ENCODE results near the gene WNT11.

WNT11 gene

DNA sequence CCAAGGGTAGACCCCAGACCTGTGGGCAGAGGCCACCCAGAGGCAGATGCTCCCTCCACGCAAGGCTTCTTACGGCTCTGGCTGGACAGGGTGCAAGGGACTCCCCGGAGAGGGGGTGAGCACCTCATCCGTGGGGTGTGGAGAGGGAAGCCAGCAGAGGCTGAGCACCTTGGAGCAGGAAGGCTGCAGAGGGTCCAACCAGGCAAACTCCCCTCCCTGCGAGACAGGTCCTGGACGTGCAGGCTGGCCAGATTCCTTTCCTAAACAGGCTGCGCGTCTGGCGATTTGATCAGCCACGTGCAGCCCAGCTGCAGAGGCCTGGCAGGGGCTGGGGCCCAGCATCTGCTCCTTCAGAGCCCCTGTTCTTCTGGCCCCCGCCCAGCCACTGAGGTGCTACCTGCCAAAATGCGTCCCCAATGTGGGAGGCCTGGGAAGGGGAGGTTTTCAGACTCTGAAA lies 49.3 kb downstream of the WNT11 start:
- no peak overlapping the region for H3K4me3 Mint-ChIP-seq
- H3K4me1 Mint-ChIP-seq: peaks cover 26% of the 10 kb centered on the region

DNA sequence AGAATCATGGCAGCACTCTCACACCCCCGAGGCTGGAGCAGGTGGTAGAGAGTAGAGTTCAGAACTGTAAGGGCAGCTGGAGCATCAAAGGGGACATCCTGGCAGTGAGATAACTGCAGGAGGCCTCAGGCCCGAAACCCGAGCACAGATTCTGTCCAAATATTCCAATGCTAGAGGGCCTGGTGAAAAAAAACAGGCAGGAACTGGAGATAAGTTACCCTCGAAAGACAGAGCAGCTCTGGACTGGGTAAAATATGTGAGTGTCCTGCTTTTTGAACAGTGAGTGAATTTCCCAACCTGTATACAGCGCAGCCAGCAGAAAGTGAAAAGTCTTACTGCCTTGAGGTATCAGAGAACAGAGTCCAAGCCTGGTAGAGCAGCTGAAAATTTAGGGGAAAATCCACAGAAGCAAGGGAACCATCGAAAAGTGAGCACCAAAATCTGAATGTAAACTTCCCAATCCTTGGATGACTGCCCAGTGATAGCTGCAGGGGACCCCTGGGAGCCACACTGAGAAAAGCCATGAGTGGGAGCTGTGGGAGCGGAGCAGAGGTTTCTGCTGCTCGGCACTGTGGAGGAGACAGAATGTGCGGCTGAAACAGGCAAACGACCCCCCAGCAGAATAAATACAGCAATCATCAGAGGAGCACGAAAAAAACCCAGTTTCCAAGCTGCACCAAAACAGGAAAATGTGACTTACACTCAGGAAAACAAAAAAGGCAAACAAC lies 50.6 kb downstream of the WNT11 start:
- DNase-seq (ENCODE audit: low spot score in 2 of 2) (no peak), ATAC-seq (replicated peaks; ENCODE audit: extremely low read depth, poor library complexity, severe bottlenecking) (no peak)
- Mint-ChIP-seq H3K36me3 (ENCODE audit: insufficient read depth) (peaks cover 6% of the 10 kb centered on the region), H3K27ac (ENCODE audit: low read depth) (no peak overlapping the region), H3K4me1 (peaks cover 34% of the 10 kb centered on the region), H3K4me3 (no peak overlapping the region), H3K27me3 (no peaks in the 10 kb centered on the region), H3K9me3 (no peaks in the 10 kb centered on the region)

More for the DNA sequence above, 49.3 kb downstream of the WNT11 start:
- ATAC-seq (replicated peaks; ENCODE audit: extremely low read depth, poor library complexity, severe bottlenecking) (no peak), DNase-seq (ENCODE audit: low spot score in 2 of 2) (no peak)
- Mint-ChIP-seq H3K9me3 (no peaks in the 10 kb centered on the region), H3K27ac (ENCODE audit: low read depth) (no peak overlapping the region), H3K36me3 (ENCODE audit: insufficient read depth) (peaks cover 4% of the 10 kb centered on the region), H3K27me3 (no peaks in the 10 kb centered on the region)

DNA sequence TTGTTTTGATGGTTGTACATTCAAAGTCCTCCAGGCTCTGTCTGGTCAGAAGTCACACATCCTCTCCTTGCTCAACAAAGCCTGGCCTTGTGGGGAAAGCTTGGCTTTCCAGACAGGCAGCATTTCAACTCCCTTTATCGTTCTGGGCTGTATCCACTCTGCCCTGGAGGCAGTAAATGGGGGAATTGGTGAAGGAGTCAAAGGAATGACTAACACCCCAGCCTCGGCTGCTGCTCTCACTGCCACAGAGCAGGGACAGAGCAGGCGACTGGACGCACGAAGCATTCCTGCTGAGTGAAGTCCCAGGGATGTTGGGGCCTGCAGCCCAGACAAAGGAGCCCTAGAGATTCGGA lies 52.8 kb downstream of the WNT11 start:
- peak overlapping the region; percentile 91 for H3K27ac Mint-ChIP-seq (ENCODE audit: low read depth)
- peaks cover 34% of the 10 kb centered on the region for H3K4me1 Mint-ChIP-seq
- H3K9me3 Mint-ChIP-seq: no peaks in the 10 kb centered on the region
- H3K36me3 Mint-ChIP-seq (ENCODE audit: insufficient read depth): peaks cover 6% of the 10 kb centered on the region
- no peak for DNase-seq (ENCODE audit: low spot score in 2 of 2)
- H3K27me3 Mint-ChIP-seq: no peaks in the 10 kb centered on the region
- H3K4me3 Mint-ChIP-seq: peak overlapping the region; percentile 70
- ATAC-seq (replicated peaks; ENCODE audit: extremely low read depth, poor library complexity, severe bottlenecking): peak; percentile 26

DNA sequence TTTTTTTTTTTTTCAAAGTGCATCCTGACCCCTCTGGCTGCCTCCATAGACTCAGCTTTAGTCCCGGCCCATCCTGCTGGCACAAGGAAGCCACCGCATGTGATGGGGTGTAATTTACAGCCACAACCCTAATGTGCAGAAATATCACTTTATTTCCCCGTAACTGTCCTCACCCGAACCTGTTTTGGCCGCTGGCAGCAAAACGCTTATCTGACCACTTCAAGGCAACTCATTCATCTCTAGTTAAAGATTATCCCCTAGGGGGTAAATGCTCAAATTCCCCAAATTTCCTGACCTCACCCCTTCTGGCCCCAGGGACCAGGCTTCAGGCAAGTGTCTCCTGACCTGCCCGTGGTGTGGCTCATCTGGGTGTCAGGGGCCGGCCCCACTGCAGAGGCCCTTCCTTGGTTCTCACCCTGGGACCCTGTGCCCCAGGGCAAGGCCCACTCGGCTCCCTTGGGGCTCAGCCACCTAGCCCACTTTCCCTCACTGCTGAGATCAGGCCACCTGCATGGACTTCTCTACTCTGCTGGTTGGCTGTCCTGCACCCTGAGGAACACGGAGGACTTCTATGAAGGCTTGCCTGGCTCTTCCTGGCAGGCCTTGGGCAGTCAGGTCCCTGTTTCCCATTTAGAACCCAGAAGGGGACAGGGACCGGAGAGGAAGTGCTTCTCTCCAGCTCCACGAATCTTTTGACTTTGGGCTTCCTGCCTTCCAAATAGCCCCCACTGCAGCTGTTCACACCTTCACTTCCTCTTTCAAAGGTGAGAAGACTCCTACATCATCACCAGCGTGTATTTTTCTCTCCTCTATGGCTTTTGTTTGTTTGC lies 53.3 kb downstream of the WNT11 start:
- Mint-ChIP-seq H3K27me3 (no peaks in the 10 kb centered on the region), H3K9me3 (no peaks in the 10 kb centered on the region), H3K4me3 (peak overlapping the region; percentile 70), H3K27ac (ENCODE audit: low read depth) (peak overlapping the region; percentile 91), H3K36me3 (ENCODE audit: insufficient read depth) (peaks cover 6% of the 10 kb centered on the region), H3K4me1 (peaks cover 34% of the 10 kb centered on the region)
- ATAC-seq (replicated peaks; ENCODE audit: extremely low read depth, poor library complexity, severe bottlenecking) (peak; percentile 83), DNase-seq (ENCODE audit: low spot score in 2 of 2) (peak in 1 of 2 donors; percentile 32)

DNA sequence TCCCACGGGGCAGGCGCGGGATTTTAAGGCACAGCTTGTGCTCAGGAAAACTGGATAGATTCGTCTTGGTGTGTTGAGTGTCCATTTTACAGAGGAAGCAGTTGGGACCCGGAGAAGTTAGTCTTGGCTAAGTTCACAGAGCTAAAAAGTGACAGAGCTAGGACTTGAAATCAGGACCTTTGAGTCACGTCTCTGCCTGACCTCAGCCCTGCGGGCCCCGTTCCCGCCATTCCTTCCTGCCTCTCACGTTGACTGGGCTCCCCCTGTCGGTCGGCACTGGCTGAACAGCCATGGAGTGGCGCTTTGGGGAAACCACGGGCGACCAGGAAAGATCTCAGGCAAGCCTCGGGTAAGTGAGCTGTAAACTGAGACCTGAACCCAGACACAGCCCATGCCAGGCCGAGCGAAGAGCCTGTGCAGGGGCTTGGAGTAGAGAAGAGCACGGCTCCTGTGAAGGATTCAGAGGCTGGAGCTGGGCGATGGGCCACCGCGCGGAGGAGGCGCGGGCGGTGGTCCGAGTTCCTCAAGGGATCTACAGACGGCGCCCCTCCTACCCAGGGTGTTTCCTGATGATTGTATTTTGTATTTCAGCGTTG lies 54.1 kb downstream of the WNT11 start:
- H3K27ac Mint-ChIP-seq (ENCODE audit: low read depth): peak overlapping the region; percentile 91

DNA sequence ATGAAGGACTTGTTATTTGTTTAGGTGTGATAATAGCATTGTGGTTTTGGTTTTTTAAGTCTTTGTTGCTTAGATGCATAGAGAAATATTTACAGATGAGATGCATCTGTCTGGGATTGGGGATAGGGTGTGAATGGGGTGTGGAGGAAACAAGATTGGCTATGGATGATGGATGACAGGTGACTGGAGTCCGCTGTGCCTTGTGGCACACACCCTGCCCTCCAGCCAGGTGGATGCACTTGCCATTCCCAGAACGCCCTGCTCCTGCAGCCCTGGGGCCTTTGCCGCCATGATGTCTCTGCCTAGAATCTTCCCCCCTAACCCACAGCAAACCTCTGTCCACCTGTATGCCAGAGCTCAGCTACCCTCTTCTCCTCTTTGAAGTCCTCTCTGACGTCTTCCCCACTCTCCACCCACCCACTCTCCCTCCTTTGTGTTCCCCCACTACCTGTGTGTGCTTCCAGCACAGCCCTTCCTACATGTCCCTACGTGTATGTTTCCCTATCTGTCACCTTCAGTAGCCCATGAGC lies 54.7 kb downstream of the WNT11 start:
- H3K36me3 Mint-ChIP-seq (ENCODE audit: insufficient read depth): peaks cover 6% of the 10 kb centered on the region
- no peaks in the 10 kb centered on the region for H3K27me3 Mint-ChIP-seq
- DNase-seq (ENCODE audit: low spot score in 2 of 2): no peak
- H3K27ac Mint-ChIP-seq (ENCODE audit: low read depth): peak overlapping the region; percentile 91
- H3K9me3 Mint-ChIP-seq: no peaks in the 10 kb centered on the region
- peaks cover 34% of the 10 kb centered on the region for H3K4me1 Mint-ChIP-seq
- H3K4me3 Mint-ChIP-seq: peak overlapping the region; percentile 70
- no peak for ATAC-seq (replicated peaks; ENCODE audit: extremely low read depth, poor library complexity, severe bottlenecking)

More for the DNA sequence above, 54.1 kb downstream of the WNT11 start:
- Mint-ChIP-seq H3K9me3 (no peaks in the 10 kb centered on the region), H3K36me3 (ENCODE audit: insufficient read depth) (peaks cover 6% of the 10 kb centered on the region), H3K4me1 (peaks cover 34% of the 10 kb centered on the region), H3K27me3 (no peaks in the 10 kb centered on the region), H3K4me3 (peak overlapping the region; percentile 70)
- DNase-seq (ENCODE audit: low spot score in 2 of 2): peak; percentile 53 to 59
- ATAC-seq (replicated peaks; ENCODE audit: extremely low read depth, poor library complexity, severe bottlenecking): peak; percentile 55

DNA sequence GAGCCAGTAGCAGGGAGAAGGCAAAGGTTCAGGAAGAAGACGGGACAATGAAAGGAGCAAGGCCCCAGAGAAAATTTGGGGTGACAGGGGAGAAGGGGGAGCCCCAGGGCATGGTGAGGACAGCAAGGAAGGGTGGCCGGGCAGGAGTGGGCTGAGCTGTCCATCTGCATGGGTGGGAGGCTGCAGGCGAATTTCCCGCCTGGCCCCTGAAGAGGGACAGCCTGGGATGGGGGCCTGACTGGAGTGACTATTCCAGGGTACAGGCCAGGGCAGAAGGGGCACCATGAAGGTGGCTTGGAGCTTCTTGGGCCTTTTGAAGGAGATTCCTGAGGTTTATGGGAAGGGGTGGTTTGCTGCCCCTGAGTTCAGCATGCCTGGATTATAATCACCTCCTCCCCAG lies 56.2 kb downstream of the WNT11 start:
- no peak overlapping the region for H3K4me3 Mint-ChIP-seq
- DNase-seq (ENCODE audit: low spot score in 2 of 2) (no peak), ATAC-seq (replicated peaks; ENCODE audit: extremely low read depth, poor library complexity, severe bottlenecking) (no peak)
- H3K4me1 Mint-ChIP-seq: peaks cover 34% of the 10 kb centered on the region
- no peak overlapping the region for H3K27ac Mint-ChIP-seq (ENCODE audit: low read depth)
- H3K36me3 Mint-ChIP-seq (ENCODE audit: insufficient read depth): peaks cover 6% of the 10 kb centered on the region
- no peaks in the 10 kb centered on the region for H3K9me3 Mint-ChIP-seq
- no peaks in the 10 kb centered on the region for H3K27me3 Mint-ChIP-seq

DNA sequence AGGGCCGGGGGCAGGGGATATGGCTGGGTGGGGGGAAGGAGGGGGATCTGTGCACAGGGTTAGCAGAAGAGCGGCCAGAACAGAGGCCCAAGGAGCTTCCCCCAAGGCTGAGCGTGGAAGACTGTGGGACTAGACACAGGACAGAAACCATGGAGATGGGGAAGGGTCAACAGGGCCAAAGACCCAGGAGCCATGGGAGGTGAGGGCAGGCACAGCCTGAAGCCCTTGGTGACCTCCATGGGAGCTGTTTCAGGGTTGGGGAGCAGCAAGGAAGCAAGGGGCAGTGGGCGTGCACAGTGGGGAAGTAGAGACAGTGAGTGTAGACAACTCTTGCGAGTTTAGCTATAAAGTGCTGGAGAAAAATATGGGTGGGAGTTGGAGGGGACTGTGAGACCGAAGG lies 56.6 kb downstream of the WNT11 start:
- H3K27ac Mint-ChIP-seq (ENCODE audit: low read depth): no peak overlapping the region
- no peak for ATAC-seq (replicated peaks; ENCODE audit: extremely low read depth, poor library complexity, severe bottlenecking)
- H3K4me1 Mint-ChIP-seq: peaks cover 34% of the 10 kb centered on the region

DNA sequence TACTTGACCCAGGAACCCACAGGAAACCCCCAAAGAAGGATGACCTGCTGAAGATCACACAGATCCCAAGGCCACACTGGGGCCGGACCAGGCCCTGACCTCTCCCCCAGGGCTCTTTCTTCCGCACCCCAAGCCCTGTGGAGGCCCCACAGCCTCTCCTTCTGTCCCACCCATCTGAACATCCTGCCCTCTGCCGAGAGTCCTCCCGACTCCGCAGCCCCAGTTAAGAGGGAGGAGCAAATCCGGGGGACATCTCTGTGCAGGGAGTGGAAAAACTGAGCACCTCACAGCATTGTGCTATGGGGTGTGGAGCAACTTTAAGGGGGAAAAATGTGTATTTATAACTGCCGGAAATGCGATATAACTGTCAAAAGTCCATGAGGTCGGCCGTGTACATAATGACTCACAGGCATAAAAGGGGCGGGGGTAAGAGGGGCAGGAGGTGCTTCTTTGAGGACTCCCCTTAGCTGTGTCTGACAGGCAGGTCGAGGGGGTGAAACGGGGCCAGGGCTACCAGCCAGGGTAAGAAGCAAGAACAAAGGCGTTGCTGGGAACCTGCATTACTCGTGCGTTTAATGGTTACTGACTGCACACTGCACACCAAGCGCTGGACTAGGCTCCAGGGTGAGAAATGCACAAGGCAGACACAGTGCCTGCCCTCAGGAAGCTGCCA lies 57.2 kb downstream of the WNT11 start:
- H3K4me1 Mint-ChIP-seq: peaks cover 29% of the 10 kb centered on the region
- H3K36me3 Mint-ChIP-seq (ENCODE audit: insufficient read depth): peaks cover 4% of the 10 kb centered on the region
- no peak for DNase-seq (ENCODE audit: low spot score in 2 of 2)
- no peak for ATAC-seq (replicated peaks; ENCODE audit: extremely low read depth, poor library complexity, severe bottlenecking)
- H3K27me3 Mint-ChIP-seq: no peaks in the 10 kb centered on the region
- no peaks in the 10 kb centered on the region for H3K9me3 Mint-ChIP-seq
- H3K4me3 Mint-ChIP-seq: no peak overlapping the region
- H3K27ac Mint-ChIP-seq (ENCODE audit: low read depth): no peak overlapping the region

More for the DNA sequence above, 56.6 kb downstream of the WNT11 start:
- Mint-ChIP-seq H3K36me3 (ENCODE audit: insufficient read depth) (peaks cover 6% of the 10 kb centered on the region), H3K27me3 (no peaks in the 10 kb centered on the region), H3K9me3 (no peaks in the 10 kb centered on the region), H3K4me3 (no peak overlapping the region)
- no peak for DNase-seq (ENCODE audit: low spot score in 2 of 2)

DNA sequence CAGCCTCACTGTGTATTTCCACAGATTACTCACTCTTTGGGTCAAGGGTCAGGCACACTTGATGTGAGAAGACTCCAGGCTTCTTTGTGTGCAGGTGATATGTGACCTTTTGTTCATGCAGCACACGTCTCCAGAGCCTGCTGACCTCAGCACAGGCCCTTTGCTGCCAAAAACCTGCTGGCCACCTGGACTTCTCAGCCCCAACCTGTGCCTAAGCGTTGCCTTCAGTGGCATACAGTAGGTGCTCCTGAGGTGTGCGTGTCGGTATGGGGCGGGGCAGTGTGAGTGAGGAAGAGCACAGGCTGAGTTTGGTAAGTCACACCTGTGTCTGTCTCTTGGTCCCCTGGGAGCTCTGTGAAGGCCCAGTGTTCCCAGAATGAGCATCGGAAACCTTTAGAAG lies 58.1 kb downstream of the WNT11 start:
- ATAC-seq (replicated peaks; ENCODE audit: extremely low read depth, poor library complexity, severe bottlenecking) (no peak), DNase-seq (ENCODE audit: low spot score in 2 of 2) (no peak)
- peaks cover 21% of the 10 kb centered on the region for H3K4me1 Mint-ChIP-seq
- no peaks in the 10 kb centered on the region for H3K27me3 Mint-ChIP-seq
- H3K9me3 Mint-ChIP-seq: no peaks in the 10 kb centered on the region
- H3K27ac Mint-ChIP-seq (ENCODE audit: low read depth): no peak overlapping the region
- H3K36me3 Mint-ChIP-seq (ENCODE audit: insufficient read depth): peaks cover 4% of the 10 kb centered on the region
- H3K4me3 Mint-ChIP-seq: no peak overlapping the region

DNA sequence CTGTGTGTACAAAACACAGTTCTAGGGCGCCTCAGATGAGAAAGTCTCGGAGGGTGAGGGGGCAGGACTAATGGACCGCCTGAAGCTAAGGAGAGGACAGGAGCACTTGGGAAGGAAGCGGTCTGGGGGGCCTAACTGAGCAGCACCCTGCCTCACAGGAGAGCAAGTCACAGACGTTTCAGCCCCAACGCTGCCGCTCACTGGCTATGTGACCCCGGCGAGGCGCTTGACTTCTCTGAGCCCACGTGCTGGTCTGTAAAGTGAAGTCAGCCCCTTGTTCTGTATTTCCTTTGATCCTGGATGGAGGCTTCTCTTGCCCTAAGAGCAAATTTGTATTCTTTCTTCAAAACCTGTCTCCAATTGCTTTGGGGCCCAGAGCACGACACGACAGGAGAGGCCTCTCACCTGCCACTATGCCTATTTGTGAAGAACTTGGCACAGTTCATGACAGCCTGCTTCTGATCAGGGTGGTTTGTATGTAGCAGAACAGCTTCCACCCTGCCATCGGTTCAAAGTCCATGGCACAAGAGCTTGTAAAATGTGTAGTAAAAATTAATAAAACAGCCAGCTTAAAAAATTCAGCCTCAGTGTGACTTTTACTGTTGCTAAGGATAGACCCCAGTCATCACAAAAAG lies 59.1 kb downstream of the WNT11 start:
- ATAC-seq (replicated peaks; ENCODE audit: extremely low read depth, poor library complexity, severe bottlenecking): no peak
- DNase-seq (ENCODE audit: low spot score in 2 of 2): no peak
- Mint-ChIP-seq H3K36me3 (ENCODE audit: insufficient read depth) (peaks cover 4% of the 10 kb centered on the region), H3K27ac (ENCODE audit: low read depth) (no peak overlapping the region), H3K9me3 (no peaks in the 10 kb centered on the region), H3K4me1 (peaks cover 11% of the 10 kb centered on the region), H3K27me3 (no peaks in the 10 kb centered on the region), H3K4me3 (no peak overlapping the region)

DNA sequence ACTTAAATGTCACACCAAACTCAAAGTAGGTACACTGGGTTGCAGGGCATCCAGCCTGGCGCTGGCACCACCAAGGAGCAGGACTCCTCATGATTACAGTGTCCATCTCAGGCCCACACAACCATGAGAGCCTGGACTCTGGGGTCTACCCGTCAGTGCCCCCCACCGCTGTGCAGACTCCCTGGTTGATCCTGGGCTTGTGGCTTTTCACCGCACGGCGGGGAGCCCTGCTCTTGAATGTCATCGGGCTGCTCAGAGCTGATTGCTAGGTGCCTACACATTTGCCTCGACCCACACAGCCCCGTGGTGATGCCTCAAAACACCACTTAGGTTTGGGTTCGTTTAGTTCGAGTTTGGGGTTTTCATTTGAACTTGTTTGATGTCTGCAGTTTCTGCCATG lies 63.0 kb downstream of the WNT11 start:
- ATAC-seq (replicated peaks; ENCODE audit: extremely low read depth, poor library complexity, severe bottlenecking) (no peak), DNase-seq (ENCODE audit: low spot score in 2 of 2) (no peak)
- Mint-ChIP-seq H3K27ac (ENCODE audit: low read depth) (no peak overlapping the region), H3K9me3 (no peaks in the 10 kb centered on the region), H3K36me3 (ENCODE audit: insufficient read depth) (peaks cover 11% of the 10 kb centered on the region), H3K4me3 (no peak overlapping the region), H3K27me3 (no peaks in the 10 kb centered on the region), H3K4me1 (no peaks in the 10 kb centered on the region)
